ENCODE data around the gene ZNF488.

DNA sequence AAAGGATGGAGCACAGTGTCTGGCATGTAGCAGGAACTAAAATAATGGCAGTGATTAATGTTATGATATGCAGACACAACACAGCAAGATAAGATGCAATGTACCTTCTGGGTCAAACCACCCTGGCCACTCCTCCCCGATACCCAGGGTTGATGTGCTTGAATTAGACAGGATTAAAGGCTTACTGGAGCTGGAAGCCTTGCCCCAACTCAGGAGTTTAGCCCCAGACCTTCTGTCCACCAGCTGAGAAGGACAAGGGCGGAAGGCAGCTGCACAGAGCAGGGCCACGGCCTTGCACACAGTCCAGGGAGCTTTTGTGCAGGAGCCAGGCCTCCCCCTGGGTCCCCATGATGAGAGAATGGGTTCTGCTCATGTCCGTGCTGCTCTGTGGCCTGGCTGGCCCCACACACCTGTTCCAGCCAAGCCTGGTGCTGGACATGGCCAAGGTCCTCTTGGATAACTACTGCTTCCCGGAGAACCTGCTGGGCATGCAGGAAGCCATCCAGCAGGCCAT is 35.9 kb downstream of the ZNF488 start, which contains the start of gene RBP3:
- no peak for TF ChIP-seq EZH2 (IDR thresholded peaks at IDR 0.05; ENCODE audit: low read length, missing control alignments)
- TF ChIP-seq, protein P1, sequence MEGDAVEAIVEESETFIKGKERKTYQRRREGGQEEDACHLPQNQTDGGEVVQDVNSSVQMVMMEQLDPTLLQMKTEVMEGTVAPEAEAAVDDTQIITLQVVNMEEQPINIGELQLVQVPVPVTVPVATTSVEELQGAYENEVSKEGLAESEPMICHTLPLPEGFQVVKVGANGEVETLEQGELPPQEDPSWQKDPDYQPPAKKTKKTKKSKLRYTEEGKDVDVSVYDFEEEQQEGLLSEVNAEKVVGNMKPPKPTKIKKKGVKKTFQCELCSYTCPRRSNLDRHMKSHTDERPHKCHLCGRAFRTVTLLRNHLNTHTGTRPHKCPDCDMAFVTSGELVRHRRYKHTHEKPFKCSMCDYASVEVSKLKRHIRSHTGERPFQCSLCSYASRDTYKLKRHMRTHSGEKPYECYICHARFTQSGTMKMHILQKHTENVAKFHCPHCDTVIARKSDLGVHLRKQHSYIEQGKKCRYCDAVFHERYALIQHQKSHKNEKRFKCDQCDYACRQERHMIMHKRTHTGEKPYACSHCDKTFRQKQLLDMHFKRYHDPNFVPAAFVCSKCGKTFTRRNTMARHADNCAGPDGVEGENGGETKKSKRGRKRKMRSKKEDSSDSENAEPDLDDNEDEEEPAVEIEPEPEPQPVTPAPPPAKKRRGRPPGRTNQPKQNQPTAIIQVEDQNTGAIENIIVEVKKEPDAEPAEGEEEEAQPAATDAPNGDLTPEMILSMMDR (conservative IDR thresholded peaks at IDR 0.05 in 1 of 2, IDR thresholded peaks at IDR 0.05 in 1 of 2; ENCODE audit: low read depth in 1 of 2, low read length in 2 of 2) = no peak
